Measurements from ENCODE around the gene NYAP1. TPM values are rescaled to one million over a fixed set of nuclear protein-coding genes. Genes with fewer than 3 reads are reported as not detected.
"Not testable (repeated sequence)": the region's sequence is repeated elsewhere in the genome, so short reads cannot be mapped to it uniquely, and the experiment has no call there.

Gene NYAP1
- total RNA-seq, 2 experiments from 2014 or later: 0.29 to 0.34 TPM

- Mint-ChIP-seq H3K27ac (no peak overlapping the region), H3K4me3 (no peak overlapping the region)
These were observed 22.7 kb downstream of the NYAP1 start for GRCh38 chr7:100506356-100506923.

GRCh38 chr7:100509231-100509630 is 25.5 kb downstream of the NYAP1 start:
- H3K9me3 Mint-ChIP-seq: no peaks in the 10 kb centered on the region
- H3K27ac Mint-ChIP-seq: no peak overlapping the region
- H3K4me1 Mint-ChIP-seq: no peaks in the 10 kb centered on the region

More at GRCh38 chr7:100506356-100506923, 22.7 kb downstream of the NYAP1 start:
- Mint-ChIP-seq H3K9me3 (no peaks in the 10 kb centered on the region), H3K27me3 (no peaks in the 10 kb centered on the region), H3K36me3 (no peaks in the 10 kb centered on the region), H3K4me1 (peaks cover 3% of the 10 kb centered on the region)
- DNase-seq: no peak

GRCh38 chr7:100510437-100511239 is 26.9 kb downstream of the NYAP1 start:
- H3K27ac Mint-ChIP-seq: no peak overlapping the region
- peaks cover 6% of the 10 kb centered on the region for H3K4me1 Mint-ChIP-seq
- no peak overlapping the region for H3K4me3 Mint-ChIP-seq
- DNase-seq: no peak
- H3K27me3 Mint-ChIP-seq: no peaks in the 10 kb centered on the region
- peaks cover 1% of the 10 kb centered on the region for H3K36me3 Mint-ChIP-seq
- H3K9me3 Mint-ChIP-seq: no peaks in the 10 kb centered on the region

More at GRCh38 chr7:100509231-100509630, 25.5 kb downstream of the NYAP1 start:
- Mint-ChIP-seq H3K27me3 (no peaks in the 10 kb centered on the region), H3K36me3 (peaks cover 1% of the 10 kb centered on the region), H3K4me3 (no peak overlapping the region)
- DNase-seq: no peak

- Mint-ChIP-seq H3K4me3 (no peak overlapping the region), H3K4me1 (peaks cover 15% of the 10 kb centered on the region), H3K9me3 (no peaks in the 10 kb centered on the region), H3K27me3 (no peaks in the 10 kb centered on the region), H3K27ac (no peak overlapping the region), H3K36me3 (peaks cover 1% of the 10 kb centered on the region)
- no peak for DNase-seq
These were observed 29.6 kb downstream of the NYAP1 start for GRCh38 chr7:100513212-100513810.

GRCh38 chr7:100515072-100515532 is 31.4 kb downstream of the NYAP1 start:
- no peak overlapping the region for H3K4me3 Mint-ChIP-seq
- H3K9me3 Mint-ChIP-seq: no peaks in the 10 kb centered on the region
- no peak overlapping the region for H3K27ac Mint-ChIP-seq

GRCh38 chr7:100516135-100516812 is 32.5 kb downstream of the NYAP1 start:
- peak; percentile 39 for DNase-seq
- Mint-ChIP-seq H3K9me3 (no peaks in the 10 kb centered on the region), H3K4me3 (no peak overlapping the region), H3K4me1 (peaks cover 15% of the 10 kb centered on the region), H3K36me3 (peaks cover 1% of the 10 kb centered on the region), H3K27me3 (no peaks in the 10 kb centered on the region), H3K27ac (no peak overlapping the region)

More at GRCh38 chr7:100515072-100515532, 31.4 kb downstream of the NYAP1 start:
- DNase-seq: no peak
- Mint-ChIP-seq H3K36me3 (peaks cover 1% of the 10 kb centered on the region), H3K4me1 (peaks cover 15% of the 10 kb centered on the region), H3K27me3 (no peaks in the 10 kb centered on the region)

GRCh38 chr7:100517305-100517704 is 33.6 kb downstream of the NYAP1 start:
- peaks cover 15% of the 10 kb centered on the region for H3K4me1 Mint-ChIP-seq
- no peaks in the 10 kb centered on the region for H3K9me3 Mint-ChIP-seq
- H3K27me3 Mint-ChIP-seq: no peaks in the 10 kb centered on the region
- H3K4me3 Mint-ChIP-seq: no peak overlapping the region
- peaks cover 1% of the 10 kb centered on the region for H3K36me3 Mint-ChIP-seq
- H3K27ac Mint-ChIP-seq: no peak overlapping the region
- DNase-seq: no peak

GRCh38 chr7:100519580-100519979 is 35.9 kb downstream of the NYAP1 start:
- no peaks in the 10 kb centered on the region for H3K36me3 Mint-ChIP-seq
- peaks cover 15% of the 10 kb centered on the region for H3K4me1 Mint-ChIP-seq
- H3K9me3 Mint-ChIP-seq: no peaks in the 10 kb centered on the region
- no peak for DNase-seq
- no peak overlapping the region for H3K4me3 Mint-ChIP-seq
- no peaks in the 10 kb centered on the region for H3K27me3 Mint-ChIP-seq
- H3K27ac Mint-ChIP-seq: no peak overlapping the region

GRCh38 chr7:100520138-100520537 is 36.4 kb downstream of the NYAP1 start:
- no peaks in the 10 kb centered on the region for H3K36me3 Mint-ChIP-seq

GRCh38 chr7:100521076-100521475 is 37.3 kb downstream of the NYAP1 start:
- H3K36me3 Mint-ChIP-seq: no peaks in the 10 kb centered on the region
- no peak overlapping the region for H3K4me3 Mint-ChIP-seq
- H3K4me1 Mint-ChIP-seq: peaks cover 5% of the 10 kb centered on the region
- no peak overlapping the region for H3K27ac Mint-ChIP-seq
- no peaks in the 10 kb centered on the region for H3K27me3 Mint-ChIP-seq
- DNase-seq: no peak
- no peaks in the 10 kb centered on the region for H3K9me3 Mint-ChIP-seq

More at GRCh38 chr7:100520138-100520537, 36.4 kb downstream of the NYAP1 start:
- Mint-ChIP-seq H3K4me3 (no peak overlapping the region), H3K27ac (no peak overlapping the region), H3K4me1 (peaks cover 13% of the 10 kb centered on the region), H3K27me3 (no peaks in the 10 kb centered on the region), H3K9me3 (no peaks in the 10 kb centered on the region)
- no peak for DNase-seq

- H3K27ac Mint-ChIP-seq, H3K4me3 Mint-ChIP-seq, H3K4me1 Mint-ChIP-seq, H3K9me3 Mint-ChIP-seq, H3K27me3 Mint-ChIP-seq, H3K36me3 Mint-ChIP-seq, DNase-seq: not testable (repeated sequence)
These were observed 38.3 kb downstream of the NYAP1 start for GRCh38 chr7:100521909-100522593.

- H3K4me3 Mint-ChIP-seq, DNase-seq, H3K9me3 Mint-ChIP-seq, H3K27ac Mint-ChIP-seq, H3K27me3 Mint-ChIP-seq, H3K36me3 Mint-ChIP-seq: not testable (repeated sequence)
- H3K4me1 Mint-ChIP-seq: peaks cover 11% of the 10 kb centered on the region
These were observed 39.5 kb downstream of the NYAP1 start for GRCh38 chr7:100523192-100523591.

- H3K9me3 Mint-ChIP-seq, H3K4me3 Mint-ChIP-seq, H3K36me3 Mint-ChIP-seq, H3K27ac Mint-ChIP-seq, DNase-seq, H3K27me3 Mint-ChIP-seq: not testable (repeated sequence)
- peaks cover 12% of the 10 kb centered on the region for H3K4me1 Mint-ChIP-seq
These were observed 44.6 kb downstream of the NYAP1 start for GRCh38 chr7:100528108-100528866.

All from activated naive CD8-positive, alpha-beta T cell treated with anti-CD3 and anti-CD28 coated beads for 36 hours (primary cell).